GOT3 (cell line): ENCODE measurements around the gene BAHCC1.

Experiments
- DNase-seq: peaks from one replicate; lab custom pipeline; 2025; ENCODE audit warnings: mixed read lengths; lab: John Stamatoyannopoulos, UW

The BAHCC1 gene

DNA sequence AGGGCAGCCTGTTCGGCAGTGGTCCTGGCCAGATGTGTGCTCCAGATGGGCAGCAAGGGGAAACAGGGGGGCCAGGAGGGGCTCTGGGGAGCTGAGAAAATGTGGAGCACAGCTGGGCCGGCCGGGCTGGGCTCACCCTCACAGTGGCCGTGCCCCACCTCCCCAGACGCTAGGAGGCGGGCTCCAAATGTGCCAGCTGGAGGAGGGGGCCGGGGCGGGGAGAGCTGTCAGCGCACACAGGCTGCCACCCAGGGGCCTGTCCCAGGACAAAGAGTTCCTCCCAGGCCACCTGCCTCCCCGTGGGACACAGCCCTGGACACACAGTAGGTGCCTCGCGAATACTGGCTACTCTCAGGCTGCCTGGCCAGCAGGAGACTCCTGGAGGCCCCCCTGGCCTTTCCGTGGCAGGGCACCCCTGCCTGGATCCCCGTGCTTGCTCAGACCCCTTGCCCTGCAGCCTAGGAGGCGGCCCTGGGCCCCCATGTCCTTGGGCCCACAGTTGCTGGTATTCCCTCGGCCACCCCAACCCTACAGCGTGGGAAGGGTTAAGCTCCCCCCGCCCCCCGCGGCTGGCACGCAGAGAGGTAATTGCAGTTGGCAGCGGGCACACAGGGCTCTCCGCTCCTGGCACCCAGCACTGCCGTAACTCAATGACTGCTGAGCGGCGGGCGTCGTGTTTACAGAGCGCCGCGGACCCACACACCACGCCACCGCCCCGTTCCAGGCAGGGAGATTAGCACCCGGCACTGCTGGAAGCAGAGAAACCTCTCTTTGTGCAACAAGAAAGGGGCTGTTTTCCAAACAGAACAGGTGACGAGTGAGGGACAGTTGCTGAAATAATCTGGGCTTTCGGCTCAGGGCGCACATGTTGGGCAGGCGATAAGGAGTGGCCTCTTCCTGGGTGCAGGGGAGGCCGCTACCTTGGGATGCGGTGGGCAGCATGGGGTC is 32.2 kb downstream of the BAHCC1 start:
- DNase-seq = no peak

- DNase-seq = no peak
These were observed 32.9 kb downstream of the BAHCC1 start for GRCh38 chr17:81428121-81428515.

GRCh38 chr17:81428516-81428915 is 33.3 kb downstream of the BAHCC1 start:
- DNase-seq = no peak

GRCh38 chr17:81428948-81429774 is 33.9 kb downstream of the BAHCC1 start:
- no peak for DNase-seq

DNA sequence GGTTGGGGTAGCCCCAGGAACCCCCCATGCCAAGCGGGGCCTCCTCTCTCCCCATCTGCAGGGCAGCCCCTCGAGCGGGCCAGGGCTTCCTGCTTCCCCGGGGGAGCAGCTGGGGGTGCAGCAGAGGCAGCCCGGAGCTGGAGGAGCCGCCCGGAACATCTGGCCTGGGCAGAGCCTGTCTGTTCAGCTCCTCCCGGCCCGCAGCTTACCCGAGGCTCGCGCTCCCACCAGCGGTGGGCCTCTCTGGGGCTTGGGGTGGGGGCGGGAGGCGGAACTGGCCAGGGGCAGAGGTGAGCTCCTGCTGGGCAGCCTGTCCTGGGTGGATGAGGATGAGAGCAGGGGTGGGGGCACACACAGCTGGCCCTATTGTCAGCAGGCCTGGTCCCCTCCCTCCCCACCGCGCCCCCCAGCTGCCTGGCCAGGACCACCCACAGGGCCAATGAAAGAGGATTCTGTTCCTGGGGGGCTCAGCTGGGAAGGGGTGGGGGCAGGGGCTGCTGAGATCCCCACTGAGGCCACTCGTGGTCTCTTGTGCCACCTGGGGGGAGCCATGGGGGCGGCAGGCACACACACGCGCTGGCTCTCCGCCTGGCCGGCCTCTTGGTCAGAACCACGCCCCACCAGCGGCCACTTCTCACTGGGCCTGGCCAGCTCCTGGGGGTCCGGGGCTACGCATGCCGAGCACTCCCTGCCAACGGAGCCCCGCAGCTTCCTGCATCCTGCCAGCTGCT is 34.7 kb downstream of the BAHCC1 start:
- no peak for DNase-seq

DNA sequence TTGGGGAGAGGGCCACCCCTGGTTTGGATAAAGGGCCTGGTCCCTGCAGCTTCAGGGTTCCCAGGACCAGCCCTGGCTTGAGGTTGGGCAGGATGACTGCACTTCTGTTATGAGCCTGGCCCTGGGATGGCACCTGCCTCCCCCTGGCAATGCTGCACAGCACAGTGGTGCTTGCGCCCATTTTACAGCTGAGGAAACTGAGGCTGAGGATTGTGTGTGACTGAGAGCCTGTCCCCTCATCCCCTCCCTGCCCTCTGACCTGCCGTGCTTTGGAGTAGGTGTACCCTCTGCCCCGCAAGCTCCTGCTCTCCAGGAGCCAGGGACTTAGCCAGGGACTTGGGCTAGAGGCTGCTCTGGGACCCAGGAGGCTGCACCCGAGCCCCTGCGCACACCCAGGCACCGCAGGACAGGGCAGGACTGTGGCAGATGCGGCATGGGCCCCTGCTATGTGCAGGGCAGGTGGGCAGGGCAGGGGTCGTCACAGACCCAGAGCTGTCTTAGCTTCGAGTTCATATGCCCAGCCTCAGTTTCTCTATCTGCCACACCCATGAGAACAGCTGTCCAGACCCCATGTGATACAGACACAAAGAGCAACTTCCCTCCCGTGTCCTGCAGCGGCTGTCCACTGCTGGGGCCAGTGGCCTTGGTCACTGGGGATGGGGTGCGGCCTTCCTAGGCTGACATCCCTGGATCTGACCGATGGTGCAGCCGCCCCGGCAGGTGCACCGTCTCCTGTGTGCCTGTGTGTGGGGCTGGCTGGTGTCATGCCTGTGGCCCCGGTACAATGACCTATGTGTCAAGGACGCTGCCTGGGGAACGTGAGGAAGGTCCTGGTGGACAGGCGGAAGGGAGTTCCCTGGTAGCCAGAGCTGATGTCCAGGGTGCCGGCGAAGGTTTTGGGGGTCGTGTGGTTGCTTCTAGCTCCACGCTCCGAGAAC is 36.6 kb downstream of the BAHCC1 start:
- no peak for DNase-seq

GRCh38 chr17:81432941-81433340 is 37.7 kb downstream of the BAHCC1 start:
- no peak for DNase-seq

DNA sequence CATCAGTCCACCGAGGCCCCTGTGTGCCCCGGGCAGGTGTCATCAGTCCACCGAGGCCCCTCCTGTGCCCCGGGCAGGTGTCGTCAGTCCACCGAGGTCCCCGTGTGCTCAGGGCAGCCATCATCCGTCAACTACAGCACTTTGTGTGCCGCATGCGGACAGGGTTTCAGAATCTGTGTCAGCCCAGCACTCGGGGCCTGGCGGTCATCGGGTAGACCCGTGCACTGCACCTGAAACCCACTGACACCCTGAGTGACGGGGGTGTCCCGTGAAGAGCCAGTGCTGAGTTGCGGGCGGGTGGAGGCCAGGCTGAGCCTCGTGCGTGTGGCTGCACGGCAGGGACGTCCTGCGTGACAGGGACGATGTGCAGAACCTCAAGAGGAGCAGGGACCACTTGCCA is 38.4 kb downstream of the BAHCC1 start:
- DNase-seq = no peak

DNA sequence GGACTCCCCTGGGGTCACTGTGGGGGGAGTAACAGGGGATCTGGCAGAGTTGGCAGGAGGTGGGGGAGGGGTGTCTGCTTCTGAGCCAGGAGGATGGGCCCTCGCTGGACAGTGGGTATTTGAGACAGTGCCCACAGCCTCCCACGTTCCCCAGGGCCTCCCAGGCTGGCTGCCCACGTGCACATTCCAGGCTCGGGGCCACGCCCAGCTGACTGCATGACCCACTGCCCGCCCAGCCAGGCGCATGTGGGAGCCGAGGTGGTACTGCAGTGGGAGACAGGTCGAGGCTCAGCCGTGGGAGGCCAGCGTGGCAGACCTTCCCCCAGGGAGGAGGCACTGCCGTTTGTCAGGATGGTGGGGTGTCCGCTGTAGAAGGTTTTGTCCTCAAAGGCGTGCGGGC is 38.8 kb downstream of the BAHCC1 start:
- no peak for DNase-seq

DNA sequence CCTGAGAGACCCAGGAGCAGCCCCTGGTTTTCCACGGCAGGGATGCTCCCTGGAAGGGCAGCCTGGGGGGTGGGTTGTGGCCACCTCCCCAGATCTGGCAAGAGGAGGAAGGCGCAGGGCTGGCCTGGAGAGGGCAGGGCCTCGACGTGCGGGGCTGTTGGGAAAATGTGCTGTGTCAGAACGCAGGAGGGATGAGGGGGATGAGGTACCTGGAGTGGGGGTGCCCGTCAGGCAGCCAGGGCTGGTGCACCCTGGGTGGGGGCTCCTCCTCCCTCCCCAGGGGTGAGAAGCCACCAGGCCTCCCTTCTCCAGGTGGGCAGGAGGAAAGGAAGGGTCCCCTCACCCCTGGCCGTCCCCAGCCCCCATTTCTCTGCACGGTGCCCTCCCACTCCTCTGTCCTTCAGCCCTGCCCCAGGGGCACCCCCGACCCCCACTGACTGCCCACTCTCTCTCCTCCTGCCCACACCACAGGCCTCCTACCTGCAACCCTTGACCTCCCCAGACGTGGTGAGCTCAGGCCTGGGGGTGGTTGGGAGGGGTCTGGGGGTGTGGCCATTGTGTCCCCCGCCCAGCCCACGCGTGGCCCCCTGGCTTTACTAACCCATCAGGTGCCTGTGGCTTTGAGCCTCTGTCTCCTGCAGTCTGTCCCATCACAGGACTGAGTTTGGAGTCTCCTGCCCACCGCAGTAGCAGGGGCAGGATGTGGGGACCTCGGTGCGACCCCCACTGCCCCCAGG is 39.6 kb downstream of the BAHCC1 start:
- no peak for DNase-seq

- DNase-seq = no peak
These were observed 40.5 kb downstream of the BAHCC1 start for GRCh38 chr17:81435652-81436293.

GRCh38 chr17:81436294-81436849 is 41.1 kb downstream of the BAHCC1 start:
- no peak for DNase-seq

- DNase-seq = no peak
These were observed 42.0 kb downstream of the BAHCC1 start for GRCh38 chr17:81437191-81437651.

DNA sequence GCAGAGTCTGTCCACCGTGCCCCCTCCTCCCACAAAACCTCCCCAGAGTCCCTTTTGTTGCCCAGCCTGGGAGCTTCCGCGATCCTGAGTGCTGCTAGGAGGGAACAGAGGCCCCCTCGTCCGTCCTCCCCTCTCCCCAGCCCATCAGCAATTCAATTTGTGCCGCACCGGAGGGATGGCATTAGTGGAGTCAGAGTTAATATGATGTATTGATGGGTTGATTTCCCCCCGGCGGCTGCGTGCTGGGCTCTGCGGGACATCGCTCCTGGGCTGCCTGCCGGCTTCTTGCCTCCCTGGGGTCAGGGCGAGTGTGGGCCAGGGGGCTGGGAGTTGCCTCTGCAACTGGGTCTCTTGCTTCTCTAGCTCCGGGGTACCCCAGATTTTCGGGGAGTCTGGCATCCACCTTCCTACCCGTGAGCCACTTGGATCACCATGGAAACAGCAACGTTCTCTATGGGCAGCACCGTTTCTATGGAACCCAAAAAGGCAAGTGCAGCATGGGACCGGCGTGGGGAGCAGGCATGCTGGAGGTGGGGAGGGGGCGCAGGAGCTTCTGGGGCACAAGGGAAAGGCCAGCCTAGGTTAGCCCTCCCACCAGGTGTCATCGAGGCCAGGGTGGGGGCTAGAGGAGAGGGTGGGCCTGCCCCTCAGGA is 42.9 kb downstream of the BAHCC1 start:
- DNase-seq = no peak

DNA sequence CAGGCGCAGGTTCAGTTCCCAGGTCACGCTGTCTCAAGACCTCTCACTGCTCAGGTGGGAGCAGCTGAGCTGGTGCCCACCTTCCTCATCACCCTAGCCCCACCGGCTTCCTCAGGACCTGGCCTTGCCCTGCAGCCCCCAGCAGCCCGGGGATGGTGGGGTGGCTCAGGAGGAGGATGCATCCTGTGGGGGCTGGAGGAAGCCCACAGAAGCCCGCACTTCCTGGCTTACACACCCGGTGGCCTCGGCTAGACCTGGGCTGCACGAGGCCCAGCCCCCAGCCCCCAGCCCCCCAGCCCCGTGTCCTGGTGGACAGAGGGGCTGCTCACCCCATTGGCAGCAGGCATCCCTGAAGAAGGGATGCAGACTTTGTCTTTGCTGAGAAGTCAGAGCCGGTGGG is 43.4 kb downstream of the BAHCC1 start:
- no peak for DNase-seq

- DNase-seq = no peak
These were observed 44.8 kb downstream of the BAHCC1 start for GRCh38 chr17:81440051-81440471.

DNA sequence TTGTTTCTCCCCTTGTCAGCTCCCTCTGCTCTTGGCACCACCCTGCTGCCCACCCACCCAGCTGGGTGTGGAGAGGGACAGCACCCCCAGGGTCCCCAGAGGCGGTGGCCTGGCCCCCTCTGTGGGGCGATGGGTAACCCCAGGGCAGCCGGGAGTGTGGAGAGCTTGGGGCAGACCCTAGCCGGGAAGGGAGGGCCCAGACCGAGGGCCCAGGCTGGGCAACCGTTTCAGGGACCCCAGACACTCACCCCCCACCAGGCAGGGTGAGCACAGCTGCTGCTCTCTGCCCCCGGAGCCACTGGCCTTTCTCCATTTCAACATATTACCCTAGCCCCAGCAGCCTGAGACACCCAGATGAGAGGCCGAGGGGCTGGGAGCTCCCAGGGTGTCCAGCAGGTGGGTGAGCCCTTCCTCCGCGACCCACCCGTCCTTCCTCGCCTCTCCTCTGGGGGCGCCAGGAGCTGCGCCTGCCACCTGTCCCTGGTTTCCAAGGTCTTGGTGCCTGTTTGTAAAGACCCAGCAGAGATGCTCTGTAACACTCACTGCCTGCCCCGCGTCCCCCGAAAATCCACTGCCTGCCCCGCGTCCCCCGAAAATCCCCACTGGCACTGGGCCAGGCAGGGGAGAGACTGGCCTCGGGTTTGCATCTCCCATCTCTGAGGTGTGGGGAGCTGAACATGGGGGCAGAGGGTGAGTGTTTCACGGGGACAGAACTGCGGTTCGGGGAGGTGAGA is 45.4 kb downstream of the BAHCC1 start:
- DNase-seq = no peak

DNA sequence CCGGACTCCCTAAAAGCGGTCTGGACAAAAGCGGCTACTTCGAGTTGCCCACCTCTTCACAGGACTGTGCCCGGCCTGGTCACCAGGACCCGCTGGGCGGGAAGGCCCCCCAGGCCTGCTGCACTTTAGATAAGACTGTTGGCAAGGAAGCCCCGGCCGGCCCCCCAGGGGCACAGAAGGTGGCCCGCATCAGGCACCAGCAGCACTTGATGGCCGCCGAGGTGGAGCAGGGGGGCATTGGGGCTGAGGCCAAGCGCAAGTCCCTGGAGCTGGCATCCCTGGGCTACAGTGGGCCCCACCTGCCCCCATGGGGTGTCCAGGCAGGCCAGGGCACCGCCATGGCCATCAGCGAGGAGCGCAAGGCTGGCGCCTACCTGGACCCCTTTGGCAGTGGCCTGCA is 47.5 kb downstream of the BAHCC1 start:
- no peak for DNase-seq
